Left ventricle myocardium inferior (tissue), 1 donor: ENCODE data around the gene FBP1. TPM values are rescaled to one million over a fixed set of nuclear protein-coding genes. Genes with fewer than 3 reads are reported as not detected.

Experiments used
- DNase-seq: peaks from one replicate; pipeline ENCODE4 v3.0.0-alpha.2; 2020
- H3K27ac ChIP-seq: fragments of 200-600 bp; replicated peaks from 2 replicates; pipeline ENCODE4 v1.8.0; 2021
- H3K27me3 ChIP-seq: fragments of 200-600 bp; 2 replicates; pipeline ENCODE4 v1.8.0; 2021; ENCODE audit warnings: low read depth
- H3K36me3 ChIP-seq: fragments of 200-600 bp; 2 replicates; pipeline ENCODE4 v1.8.0; 2021
- H3K4me1 ChIP-seq: fragments of 200-600 bp; 2 replicates; pipeline ENCODE4 v1.8.0; 2021
- H3K4me3 ChIP-seq: fragments of 200-600 bp; 2 replicates; pipeline ENCODE4 v1.8.0; 2021; ENCODE audit warnings: mild to moderate bottlenecking, moderate library complexity
- H3K9me3 ChIP-seq: fragments of 200-600 bp; replicated peaks from 2 replicates; pipeline ENCODE4 v1.8.0; 2021
- CTCF ChIP-seq: fragments of 200-600 bp; IDR thresholded peaks from 2 replicates; pipeline ENCODE4 v1.8.0; 2021; ENCODE audit warnings: antibody characterized with exemption, mild to moderate bottlenecking, borderline replicate concordance
- intact Hi-C: fragments of 100-400 bp; cut with micrococcal nuclease; formaldehyde crosslinking; loops from one replicate; pipeline ENCODE4 v1.11.0; 2022
- total RNA-seq: library from RNA; stranded (reverse); fragmentation: NEBNext Ultra II Directional; extraction: Animal tissue kit (Norgen Biotek cat#: 25700); gene quantifications from one replicate; pipeline ENCODE4 v1.2.1, GENCODE V29; 2021
- donor health status: DM: no; HTN: yes; CAD: no; lungs with severe emphysema.

FBP1 gene
- total RNA-seq, 1 donor from 2014 or later = 0.74 TPM

- Histone ChIP-seq H3K4me1 (peaks cover 14% of the 10 kb centered on the region), H3K4me3 (peak overlapping the region; percentile 78), H3K36me3 (no peaks in the 10 kb centered on the region), H3K27me3 (peaks cover 37% of the 10 kb centered on the region), H3K27ac (no peak overlapping the region), H3K9me3 (no peaks in the 10 kb centered on the region)
- no peak for DNase-seq
- intact Hi-C loops = no loop called here
- no peak for TF ChIP-seq CTCF
These were observed 820 bp downstream of the FBP1 start for GRCh38 chr9:94638335-94639060.

GRCh38 chr9:94632737-94633136 lies 6.6 kb downstream of the FBP1 start:
- no peak for DNase-seq
- no peak for TF ChIP-seq CTCF
- H3K9me3 ChIP-seq = no peaks in the 10 kb centered on the region
- no peaks in the 10 kb centered on the region for H3K4me1 ChIP-seq
- H3K36me3 ChIP-seq = no peaks in the 10 kb centered on the region
- H3K4me3 ChIP-seq = no peak overlapping the region
- H3K27me3 ChIP-seq = peaks cover 40% of the 10 kb centered on the region
- intact Hi-C loops = no loop called here
- no peak overlapping the region for H3K27ac ChIP-seq

GRCh38 chr9:94631599-94631998 lies 7.7 kb downstream of the FBP1 start:
- H3K27ac ChIP-seq = no peak overlapping the region
- no peak for DNase-seq
- no peaks in the 10 kb centered on the region for H3K4me1 ChIP-seq
- intact Hi-C loops = no loop called here
- no peak for TF ChIP-seq CTCF
- H3K27me3 ChIP-seq = peaks cover 31% of the 10 kb centered on the region
- H3K36me3 ChIP-seq = no peaks in the 10 kb centered on the region
- no peak overlapping the region for H3K4me3 ChIP-seq
- H3K9me3 ChIP-seq = no peaks in the 10 kb centered on the region

- H3K9me3 ChIP-seq = no peaks in the 10 kb centered on the region
- DNase-seq = no peak
- H3K36me3 ChIP-seq = no peaks in the 10 kb centered on the region
- no peak overlapping the region for H3K4me3 ChIP-seq
- intact Hi-C loops = no loop called here
- TF ChIP-seq CTCF = no peak
- H3K27ac ChIP-seq = no peak overlapping the region
- peaks cover 31% of the 10 kb centered on the region for H3K27me3 ChIP-seq
- no peaks in the 10 kb centered on the region for H3K4me1 ChIP-seq
These were observed 8.5 kb downstream of the FBP1 start for GRCh38 chr9:94630833-94631232.

- Histone ChIP-seq H3K27ac (no peak overlapping the region), H3K36me3 (no peaks in the 10 kb centered on the region), H3K27me3 (peaks cover 35% of the 10 kb centered on the region), H3K9me3 (no peaks in the 10 kb centered on the region), H3K4me1 (no peaks in the 10 kb centered on the region), H3K4me3 (no peak overlapping the region)
- no peak for DNase-seq
- TF ChIP-seq CTCF = no peak
- intact Hi-C loops = no loop called here
These were observed 9.0 kb downstream of the FBP1 start for GRCh38 chr9:94630281-94630680.
